ENCODE data around the gene PKD2L2. TPM values are rescaled to one million over a fixed set of nuclear protein-coding genes. Genes with fewer than 3 reads are reported as not detected.
"Not testable (repeated sequence)": the region's sequence is repeated elsewhere in the genome, so short reads cannot be mapped to it uniquely, and the experiment has no call there.

PKD2L2 gene
- 0.10 TPM for total RNA-seq

- DNase-seq = peak; percentile 87
Observed at GRCh38 chr5:137888863-137889759, at the start of gene PKD2L2. Gene PKD2L2, plus strand, starts transcription at chr5:137889457. Its CDS starts 35 bp downstream, at chr5:137889492.

- peak; percentile 29 for DNase-seq
Observed at GRCh38 chr5:137842296-137842695, 47.0 kb upstream of the PKD2L2 start.

- DNase-seq = no peak
Observed at GRCh38 chr5:137843676-137844299, 45.5 kb upstream of the PKD2L2 start.

- no peak for DNase-seq
Observed at GRCh38 chr5:137845472-137845871, 43.8 kb upstream of the PKD2L2 start.

- no peak for DNase-seq
Observed at GRCh38 chr5:137847687-137848086, 41.6 kb upstream of the PKD2L2 start.

- not testable (repeated sequence) for DNase-seq
Observed at GRCh38 chr5:137853165-137853564, 36.1 kb upstream of the PKD2L2 start.

- no peak for DNase-seq
Observed at GRCh38 chr5:137856201-137856600, 33.1 kb upstream of the PKD2L2 start.

GRCh38 chr5:137856916-137857862, 32.1 kb upstream of the PKD2L2 start:
- DNase-seq = no peak

- no peak for DNase-seq
Observed at GRCh38 chr5:137858223-137858916, 30.9 kb upstream of the PKD2L2 start.

GRCh38 chr5:137858954-137859353, 30.3 kb upstream of the PKD2L2 start:
- DNase-seq = no peak

- DNase-seq = no peak
Observed at GRCh38 chr5:137862251-137862650, 27.0 kb upstream of the PKD2L2 start.

- DNase-seq = not testable (repeated sequence)
Observed at GRCh38 chr5:137863653-137864052, 25.6 kb upstream of the PKD2L2 start.

- no peak for DNase-seq
Observed at GRCh38 chr5:137866541-137867388, 22.5 kb upstream of the PKD2L2 start.

GRCh38 chr5:137867664-137868063, 21.6 kb upstream of the PKD2L2 start, which contains the start of gene MYOT:
Gene MYOT, plus strand, starts transcription at chr5:137867860. Its CDS starts 2,792 bp downstream, at chr5:137870652.
- no peak for DNase-seq

GRCh38 chr5:137870647-137871339, 18.5 kb upstream of the PKD2L2 start:
- DNase-seq = no peak

- no peak for DNase-seq
Observed at GRCh38 chr5:137871571-137871970, 17.7 kb upstream of the PKD2L2 start.

- DNase-seq = no peak
Observed at GRCh38 chr5:137872466-137872865, 16.8 kb upstream of the PKD2L2 start.

- no peak for DNase-seq
Observed at GRCh38 chr5:137876101-137876500, 13.2 kb upstream of the PKD2L2 start.

GRCh38 chr5:137880313-137880712, 8.9 kb upstream of the PKD2L2 start:
- peak; percentile 7 for DNase-seq

- no peak for DNase-seq
Observed at GRCh38 chr5:137887831-137888230, 1.4 kb upstream of the PKD2L2 start.

Data from skin of body (tissue), 2 donors.